Muscle layer of duodenum (tissue), 2 donors: ENCODE results near the gene PLS3.

Experiments
- H3K27ac ChIP-seq: one replicate; pipeline ENCODE4 v1.7.0; 2013; ENCODE audit warnings: mild to moderate bottlenecking, low read length
- H3K27me3 ChIP-seq: one replicate; pipeline ENCODE4 v1.7.0; 2013; ENCODE audit warnings: low read depth, mild to moderate bottlenecking, control low read depth, low read length
- H3K36me3 ChIP-seq, 2 donors: one replicate each; pipeline ENCODE4 v1.7.0; 2013; ENCODE audit warnings: low read length in 2 of 2, control low read depth in 1 of 2, mild to moderate bottlenecking in 1 of 2; ENCODE audit not compliant: insufficient read depth in 2 of 2, control insufficient read depth in 1 of 2
- H3K4me1 ChIP-seq, 2 donors: one replicate each; pipeline ENCODE4 v1.7.0; 2013; ENCODE audit warnings: low read length in 2 of 2, mild to moderate bottlenecking in 2 of 2, control low read depth in 1 of 2, moderate library complexity in 1 of 2; ENCODE audit not compliant: insufficient read depth in 2 of 2, control insufficient read depth in 1 of 2
- H3K4me3 ChIP-seq, 2 donors: one replicate each; pipeline ENCODE4 v1.7.0; 2013; ENCODE audit warnings: low read length in 2 of 2, low read depth in 1 of 2, mild to moderate bottlenecking in 1 of 2
- H3K9me3 ChIP-seq, 2 donors: one replicate each; pipeline ENCODE4 v1.7.0; 2013; ENCODE audit warnings: low read length in 2 of 2, control low read depth in 1 of 2, mild to moderate bottlenecking in 1 of 2; ENCODE audit not compliant: control insufficient read depth in 1 of 2
- donor health status: healthy.

PLS3 gene

GRCh38 chrX:115697806-115698205 lies 136.8 kb downstream of the PLS3 start:
- Histone ChIP-seq H3K36me3 (no peaks in the 10 kb centered on the region), H3K27ac (no peak overlapping the region), H3K9me3 (no peaks in the 10 kb centered on the region), H3K4me1 (no peaks in the 10 kb centered on the region), H3K4me3 (no peak overlapping the region), H3K27me3 (no peaks in the 10 kb centered on the region)
